ENCODE measurements around the gene TAPBP. TPM values are rescaled to one million over a fixed set of nuclear protein-coding genes. Genes with fewer than 3 reads are reported as not detected.
A peak's percentile ranks its signal among the peaks of the same experiment; 100 is the strongest.

TAPBP gene
- total RNA-seq, 1 donor from 2014 or later: 59.9 TPM

- DNase-seq (ENCODE audit: extremely low spot score in 2 of 2): no peak
- Histone ChIP-seq H3K9me3 (no peaks in the 10 kb centered on the region), H3K27me3 (no peaks in the 10 kb centered on the region), H3K4me3 (no peak overlapping the region), H3K27ac (no peak overlapping the region), H3K4me1 (peaks cover 26% of the 10 kb centered on the region), H3K36me3 (peaks cover 0 to 5% of the 10 kb centered on the region in 2 donors)
- TF ChIP-seq, protein P1, sequence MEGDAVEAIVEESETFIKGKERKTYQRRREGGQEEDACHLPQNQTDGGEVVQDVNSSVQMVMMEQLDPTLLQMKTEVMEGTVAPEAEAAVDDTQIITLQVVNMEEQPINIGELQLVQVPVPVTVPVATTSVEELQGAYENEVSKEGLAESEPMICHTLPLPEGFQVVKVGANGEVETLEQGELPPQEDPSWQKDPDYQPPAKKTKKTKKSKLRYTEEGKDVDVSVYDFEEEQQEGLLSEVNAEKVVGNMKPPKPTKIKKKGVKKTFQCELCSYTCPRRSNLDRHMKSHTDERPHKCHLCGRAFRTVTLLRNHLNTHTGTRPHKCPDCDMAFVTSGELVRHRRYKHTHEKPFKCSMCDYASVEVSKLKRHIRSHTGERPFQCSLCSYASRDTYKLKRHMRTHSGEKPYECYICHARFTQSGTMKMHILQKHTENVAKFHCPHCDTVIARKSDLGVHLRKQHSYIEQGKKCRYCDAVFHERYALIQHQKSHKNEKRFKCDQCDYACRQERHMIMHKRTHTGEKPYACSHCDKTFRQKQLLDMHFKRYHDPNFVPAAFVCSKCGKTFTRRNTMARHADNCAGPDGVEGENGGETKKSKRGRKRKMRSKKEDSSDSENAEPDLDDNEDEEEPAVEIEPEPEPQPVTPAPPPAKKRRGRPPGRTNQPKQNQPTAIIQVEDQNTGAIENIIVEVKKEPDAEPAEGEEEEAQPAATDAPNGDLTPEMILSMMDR (IDR thresholded peaks at IDR 0.05): no peak
- TF ChIP-seq POLR2AphosphoS5 (IDR thresholded peaks at IDR 0.05; ENCODE audit: insufficient read depth in 1 of 2, low read depth in 1 of 2) (no peak), POLR2A (IDR thresholded peaks at IDR 0.05) (no peak)
- intact Hi-C loops (cut with DNase I): no loop called here
These were observed 61.1 kb downstream of the TAPBP start for GRCh38 chr6:33252759-33253158.

DNA sequence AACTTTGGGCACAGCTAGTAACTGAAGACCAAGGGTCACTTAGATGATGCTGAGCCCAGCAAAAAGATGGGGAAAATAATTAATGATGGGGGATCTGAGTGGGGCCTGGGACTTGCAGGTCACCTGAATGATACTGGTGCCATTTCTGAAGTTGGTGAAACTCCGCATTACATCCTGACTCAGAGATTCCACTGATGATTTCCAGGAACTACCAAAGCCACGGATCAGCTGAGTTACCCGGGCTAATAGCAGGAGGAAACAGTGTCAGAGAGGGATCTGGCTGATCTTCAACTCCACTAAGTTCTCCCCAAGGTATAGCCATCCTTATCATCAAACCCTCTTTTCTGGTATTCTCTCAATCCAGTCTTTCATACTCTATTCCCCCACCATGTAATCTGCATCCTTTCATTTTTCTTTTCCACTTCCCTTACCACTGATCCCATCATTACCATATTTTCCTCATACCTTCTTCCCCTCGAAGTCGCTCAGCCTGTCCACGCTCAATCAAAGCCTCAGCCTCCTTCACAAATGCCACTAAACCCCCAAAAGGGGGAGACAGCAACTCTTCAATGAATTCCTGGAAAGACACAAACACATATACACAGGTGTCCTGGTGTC, 62.4 kb downstream of the TAPBP start:
- no peak for DNase-seq (ENCODE audit: extremely low spot score in 2 of 2)
- Histone ChIP-seq H3K9me3 (no peaks in the 10 kb centered on the region), H3K4me1 (peaks cover 27% of the 10 kb centered on the region), H3K4me3 (no peak overlapping the region), H3K36me3 (peaks cover 0 to 5% of the 10 kb centered on the region in 2 donors), H3K27ac (no peak overlapping the region), H3K27me3 (no peaks in the 10 kb centered on the region)
- intact Hi-C loops (cut with DNase I): no loop called here
- TF ChIP-seq POLR2A (IDR thresholded peaks at IDR 0.05): no peak
- no peak for TF ChIP-seq POLR2AphosphoS5 (IDR thresholded peaks at IDR 0.05; ENCODE audit: insufficient read depth in 1 of 2, low read depth in 1 of 2)
- TF ChIP-seq, protein P1 (IDR thresholded peaks at IDR 0.05): no peak

GRCh38 chr6:33250731-33251130, 63.1 kb downstream of the TAPBP start:
- no peak for DNase-seq (ENCODE audit: extremely low spot score in 2 of 2)
- peak overlapping the region; percentile 94 for H3K27ac ChIP-seq
- H3K36me3 ChIP-seq: peaks cover 0 to 5% of the 10 kb centered on the region in 2 donors
- no peak overlapping the region for H3K4me3 ChIP-seq
- no peaks in the 10 kb centered on the region for H3K9me3 ChIP-seq
- H3K4me1 ChIP-seq: peaks cover 27% of the 10 kb centered on the region
- TF ChIP-seq, protein P1 (IDR thresholded peaks at IDR 0.05): no peak
- TF ChIP-seq POLR2AphosphoS5 (IDR thresholded peaks at IDR 0.05; ENCODE audit: insufficient read depth in 1 of 2, low read depth in 1 of 2): no peak
- TF ChIP-seq POLR2A (IDR thresholded peaks at IDR 0.05): no peak
- intact Hi-C loops (cut with DNase I): no loop called here
- H3K27me3 ChIP-seq: no peaks in the 10 kb centered on the region

DNA sequence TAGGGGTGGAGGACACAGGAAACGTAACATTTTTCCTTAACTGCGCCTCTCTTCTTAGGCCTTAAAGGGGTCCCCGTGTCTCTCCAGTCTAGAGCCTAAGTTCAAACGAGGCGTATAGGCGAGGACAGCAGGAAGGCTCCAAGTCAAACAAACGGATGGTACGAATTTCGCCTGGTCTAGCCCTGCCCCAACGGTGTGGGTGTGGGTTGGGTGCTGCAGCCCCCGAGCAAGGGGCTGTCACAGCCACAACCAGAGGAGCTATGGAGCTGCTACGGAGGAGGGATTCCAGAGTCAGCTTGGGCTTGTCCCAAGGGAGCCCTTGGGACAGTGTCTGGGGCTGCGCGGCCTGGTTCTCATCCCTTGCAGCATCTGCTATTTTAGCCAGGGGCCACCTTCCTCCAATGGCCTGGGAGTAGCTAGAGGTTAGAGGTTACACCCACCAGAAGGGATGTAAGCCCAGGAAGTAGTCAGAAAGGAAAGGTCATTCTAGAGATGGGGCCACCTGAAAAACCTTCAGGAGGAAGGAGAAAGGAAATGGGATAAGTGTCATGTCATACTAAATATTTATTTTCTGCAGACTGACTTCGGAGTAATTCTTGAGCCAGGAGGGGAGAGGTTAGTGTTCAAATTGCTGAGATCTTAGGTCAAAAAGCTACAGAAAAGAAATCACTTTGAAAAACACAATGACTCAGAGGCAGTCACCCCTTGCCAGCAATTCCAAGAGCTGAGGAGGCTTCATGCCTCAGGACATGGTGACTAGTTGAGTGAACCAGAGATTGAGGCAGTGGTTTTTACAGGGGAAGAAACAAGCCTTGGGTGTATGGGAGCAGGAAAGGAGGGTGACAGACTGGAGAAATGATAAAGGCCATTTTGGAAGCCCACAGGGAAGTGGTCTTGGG, 63.9 kb downstream of the TAPBP start:
- DNase-seq (ENCODE audit: extremely low spot score in 2 of 2): no peak
- peaks cover 0 to 5% of the 10 kb centered on the region in 2 donors for H3K36me3 ChIP-seq
- H3K9me3 ChIP-seq: no peaks in the 10 kb centered on the region
- TF ChIP-seq POLR2A (IDR thresholded peaks at IDR 0.05) (no peak), POLR2AphosphoS5 (IDR thresholded peaks at IDR 0.05; ENCODE audit: insufficient read depth in 1 of 2, low read depth in 1 of 2) (no peak)
- TF ChIP-seq, protein P1 (IDR thresholded peaks at IDR 0.05): no peak
- intact Hi-C loops (cut with DNase I): loop anchor here (5.0 to 10.0 kb wide), 3 partner anchors 88 to 233 kb away; no protein-coding TSS in a partner anchor
- H3K27ac ChIP-seq: peak overlapping the region; percentile 94
- H3K4me1 ChIP-seq: peaks cover 27% of the 10 kb centered on the region
- peak overlapping the region; percentile 45 to 58 for H3K4me3 ChIP-seq
- H3K27me3 ChIP-seq: no peaks in the 10 kb centered on the region

Small RNA genes lying within 50 kb of the gene (microRNA-seq; reads per million reads assigned to microRNA genes)
- gene MIR6834 (ENCODE audit: borderline number of aligned reads, borderline replicate concordance): not detected
- gene MIR6873 (ENCODE audit: borderline number of aligned reads, borderline replicate concordance): not detected

Other genes starting within 250 kb of the TAPBP start
- gene HLA-DPA1, start 240.4 kb downstream of the TAPBP start, total RNA-seq: 82.3 TPM
- 94.8 TPM for gene HLA-DPB1, start 238.1 kb downstream of the TAPBP start, total RNA-seq
- 0.25 TPM for gene COL11A2, start 121.6 kb downstream of the TAPBP start, total RNA-seq
- 28.0 TPM for gene RXRB, start 113.4 kb downstream of the TAPBP start, total RNA-seq
- gene SLC39A7, start 113.2 kb downstream of the TAPBP start, total RNA-seq: 36.3 TPM
- 17.7 TPM for gene HSD17B8, start 109.4 kb downstream of the TAPBP start, total RNA-seq
- gene RING1, start 105.6 kb downstream of the TAPBP start, total RNA-seq: 32.7 TPM
- gene VPS52, start 42.2 kb downstream of the TAPBP start, total RNA-seq: 42.2 TPM
- gene RPS18, start 42.0 kb downstream of the TAPBP start, total RNA-seq: 3,296 TPM
- gene B3GALT4, start 37.0 kb downstream of the TAPBP start, total RNA-seq: 14.0 TPM
- gene WDR46, start 24.8 kb downstream of the TAPBP start, total RNA-seq: 36.3 TPM
- 9.1 TPM for gene PFDN6, start 24.5 kb downstream of the TAPBP start, total RNA-seq
- 41.5 TPM for gene RGL2, start 15.1 kb downstream of the TAPBP start, total RNA-seq
- gene ZBTB22, start 3.7 kb upstream of the TAPBP start, total RNA-seq: 18.4 TPM
- 32.2 TPM for gene DAXX, start 8.9 kb upstream of the TAPBP start, total RNA-seq
- 27.5 TPM for gene KIFC1, start 77.7 kb upstream of the TAPBP start, total RNA-seq
- gene PHF1, start 96.9 kb upstream of the TAPBP start, total RNA-seq: 73.2 TPM
- 73.2 TPM for gene CUTA, start 104.0 kb upstream of the TAPBP start, total RNA-seq
- gene SYNGAP1, start 106.0 kb upstream of the TAPBP start, total RNA-seq: 16.0 TPM
- 1.5 TPM for gene ZBTB9, start 140.5 kb upstream of the TAPBP start, total RNA-seq

Measured in vagina (tissue), 2 donors.